HEK293 (cell line): ENCODE data around the gene OR2W1.
A peak's percentile ranks its signal among the peaks of the same experiment; 100 is the strongest.

ENCODE experiments used
- CTCF ChIA-PET: fragments of 350-600 bp; formaldehyde crosslinking; extraction: SDS; loops from one replicate; lab custom pipeline; 2021; ENCODE audit warnings: antibody characterized with exemption; lab: Yijun Ruan, JAX
- POLR2A ChIA-PET: fragments of 300-600 bp; formaldehyde crosslinking; extraction: SDS; loops from one replicate; lab custom pipeline; 2020; ENCODE audit warnings: antibody characterized with exemption, inconsistent platforms; lab: Yijun Ruan, JAX
- H3K27ac ChIP-seq: fragments of 200-500 bp; sonication (Bioruptor generic); 2 replicates; pipeline ENCODE4 v1.5.1; 2014; ENCODE audit warnings: low read depth, low read length, control low read depth, inconsistent platforms; ENCODE audit errors: extremely low read depth
- H3K36me3 ChIP-seq, 2 experiments: fragments of 200-500 bp in 1 of 2; sonication (Bioruptor generic) in 1 of 2; 1 replicate in 1 of 2; 2 replicates in 1 of 2; pipeline ENCODE4 v1.5.1; 2014 to 2017; ENCODE audit warnings: inconsistent platforms in 2 of 2, low read length in 2 of 2; ENCODE audit not compliant: control insufficient read depth in 2 of 2, insufficient read depth in 1 of 2
- H3K4me1 ChIP-seq: fragments of 200-500 bp; sonication (Bioruptor generic); 2 replicates; pipeline ENCODE4 v1.5.1; 2014; ENCODE audit warnings: mild to moderate bottlenecking, low read length, inconsistent platforms; ENCODE audit not compliant: control insufficient read depth, insufficient read depth
- H3K4me3 ChIP-seq: 2 replicates; pipeline ENCODE4 v1.5.1; 2011; ENCODE audit warnings: low read depth, mild to moderate bottlenecking, control low read depth, low read length, moderate library complexity
- H3K9me3 ChIP-seq: fragments of 200-500 bp; sonication (Bioruptor generic); 2 replicates; pipeline ENCODE4 v1.5.1; 2014; ENCODE audit warnings: low read depth, low read length, inconsistent platforms; ENCODE audit not compliant: control insufficient read depth, insufficient read depth
- HOXD13 ChIP-seq: sonication (generic); formaldehyde crosslinking; IDR thresholded peaks from 2 replicates; pipeline ENCODE4 v1.8.0; 2022; ENCODE audit warnings: missing genetic modification reagents, borderline replicate concordance
- PRDM6 ChIP-seq: fragments of 450-650 bp; formaldehyde crosslinking; IDR thresholded peaks from 2 replicates; pipeline ENCODE4 v1.5.1; 2017; ENCODE audit warnings: missing biosample characterization, missing genetic modification characterization
- SCRT2 ChIP-seq: fragments of 450-650 bp; formaldehyde crosslinking; IDR thresholded peaks from 2 replicates; pipeline ENCODE4 v1.5.1; 2016; ENCODE audit warnings: missing biosample characterization, missing genetic modification characterization
- ZNF146 ChIP-seq: fragments of 450-650 bp; formaldehyde crosslinking; IDR thresholded peaks from 2 replicates; pipeline ENCODE4 v1.5.1; 2016; ENCODE audit warnings: missing biosample characterization, missing genetic modification characterization
- ZNF16 ChIP-seq: fragments of 450-650 bp; formaldehyde crosslinking; IDR thresholded peaks from 2 replicates; pipeline ENCODE4 v1.5.1; 2016; ENCODE audit warnings: low read depth, missing biosample characterization, missing genetic modification characterization
- ZNF501 ChIP-seq: fragments of 450-650 bp; formaldehyde crosslinking; IDR thresholded peaks from 2 replicates; pipeline ENCODE4 v1.5.1; 2016; ENCODE audit warnings: missing biosample characterization, missing genetic modification characterization
- ZNF510 ChIP-seq: fragments of 450-650 bp; formaldehyde crosslinking; IDR thresholded peaks from 2 replicates; pipeline ENCODE4 v1.5.1; 2018; ENCODE audit warnings: mild to moderate bottlenecking, missing genetic modification characterization, missing biosample characterization; ENCODE audit not compliant: insufficient replicate concordance
- ZNF571 ChIP-seq: fragments of 450-650 bp; formaldehyde crosslinking; IDR thresholded peaks from 2 replicates; pipeline ENCODE4 v1.5.0; 2017; ENCODE audit warnings: missing biosample characterization, missing genetic modification characterization
- ZNF580 ChIP-seq: fragments of 450-650 bp; formaldehyde crosslinking; IDR thresholded peaks from 2 replicates; pipeline ENCODE4 v1.5.1; 2016; ENCODE audit warnings: missing biosample characterization, missing genetic modification characterization
- ZNF654 ChIP-seq: fragments of 450-650 bp; formaldehyde crosslinking; IDR thresholded peaks from 2 replicates; pipeline ENCODE4 v1.5.1; 2016; ENCODE audit warnings: low read depth, missing biosample characterization, missing genetic modification characterization
- ZNF664 ChIP-seq: fragments of 450-650 bp; formaldehyde crosslinking; IDR thresholded peaks from 2 replicates; pipeline ENCODE4 v1.5.1; 2016; ENCODE audit warnings: missing biosample characterization, missing genetic modification characterization
- ZNF747 ChIP-seq: fragments of 450-650 bp; formaldehyde crosslinking; IDR thresholded peaks from 2 replicates; pipeline ENCODE4 v1.5.1; 2016; ENCODE audit warnings: missing biosample characterization, missing genetic modification characterization
- ZNF792 ChIP-seq: fragments of 450-650 bp; formaldehyde crosslinking; IDR thresholded peaks from 2 replicates; pipeline ENCODE4 v1.5.1; 2016; ENCODE audit warnings: missing biosample characterization, missing genetic modification characterization
- ZSCAN18 ChIP-seq: fragments of 450-650 bp; formaldehyde crosslinking; IDR thresholded peaks from 2 replicates; pipeline ENCODE4 v1.5.1; 2016; ENCODE audit warnings: missing biosample characterization, missing genetic modification characterization
- TF ChIP-seq, protein P1 (sequence below): fragments of 450-650 bp; formaldehyde crosslinking; IDR thresholded peaks from 2 replicates; pipeline ENCODE4 v1.5.0; 2017; ENCODE audit warnings: missing biosample characterization, missing genetic modification characterization, borderline replicate concordance

The OR2W1 gene, protein sequence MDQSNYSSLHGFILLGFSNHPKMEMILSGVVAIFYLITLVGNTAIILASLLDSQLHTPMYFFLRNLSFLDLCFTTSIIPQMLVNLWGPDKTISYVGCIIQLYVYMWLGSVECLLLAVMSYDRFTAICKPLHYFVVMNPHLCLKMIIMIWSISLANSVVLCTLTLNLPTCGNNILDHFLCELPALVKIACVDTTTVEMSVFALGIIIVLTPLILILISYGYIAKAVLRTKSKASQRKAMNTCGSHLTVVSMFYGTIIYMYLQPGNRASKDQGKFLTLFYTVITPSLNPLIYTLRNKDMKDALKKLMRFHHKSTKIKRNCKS

DNA sequence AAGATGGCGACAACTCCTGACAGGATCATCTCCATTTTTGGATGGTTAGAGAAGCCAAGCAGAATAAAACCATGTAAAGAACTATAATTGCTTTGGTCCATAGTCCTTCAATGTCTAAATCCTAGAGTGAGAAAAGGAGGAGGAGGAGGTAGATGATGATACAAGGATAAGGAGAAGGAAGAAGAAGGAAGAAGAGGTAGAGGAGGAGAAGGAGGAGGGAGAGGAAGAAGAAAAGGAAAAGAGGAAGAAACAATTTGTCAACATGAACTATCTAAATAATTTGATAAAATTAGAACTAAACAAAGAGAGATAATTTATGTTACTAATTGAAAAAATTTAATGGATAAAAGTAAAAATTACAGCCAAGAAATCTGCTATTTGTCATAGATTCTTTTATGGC, at the start of gene OR2W1:
OR2W1 (minus strand) TSS at position 101 of the 400 bp plus-strand sequence; CDS start at position 101, 0 bp downstream.
- CTCF ChIA-PET: no interaction called here
- no peak for TF ChIP-seq SCRT2
- no peak for TF ChIP-seq ZNF654
- TF ChIP-seq, all 188 proteins: peak for 0
- Histone ChIP-seq H3K4me1 (no peaks in the 10 kb centered on the region), H3K4me3 (no peak within 1 kb of the TSS), H3K9me3 (no peaks in the 10 kb centered on the region), H3K36me3 (no peaks in the 10 kb centered on the region), H3K27ac (no peak within 1 kb of the TSS)
- POLR2A ChIA-PET: no interaction called here

- ChIA-PET CTCF (no interaction called here), POLR2A (no interaction called here)
- no peak overlapping the region for H3K27ac ChIP-seq
- H3K36me3 ChIP-seq: no peaks in the 10 kb centered on the region
- no peaks in the 10 kb centered on the region for H3K9me3 ChIP-seq
- 0 out of 2 replicates have a peak, but pooled peaks have one; percentile 12 for TF ChIP-seq ZNF146 (tag by site-specific recombination)
- no peak for TF ChIP-seq ZNF510
- no peak overlapping the region for H3K4me3 ChIP-seq
- no peaks in the 10 kb centered on the region for H3K4me1 ChIP-seq
These were observed 48.0 kb upstream of the OR2W1 start for GRCh38 chr6:29092957-29093356.

DNA sequence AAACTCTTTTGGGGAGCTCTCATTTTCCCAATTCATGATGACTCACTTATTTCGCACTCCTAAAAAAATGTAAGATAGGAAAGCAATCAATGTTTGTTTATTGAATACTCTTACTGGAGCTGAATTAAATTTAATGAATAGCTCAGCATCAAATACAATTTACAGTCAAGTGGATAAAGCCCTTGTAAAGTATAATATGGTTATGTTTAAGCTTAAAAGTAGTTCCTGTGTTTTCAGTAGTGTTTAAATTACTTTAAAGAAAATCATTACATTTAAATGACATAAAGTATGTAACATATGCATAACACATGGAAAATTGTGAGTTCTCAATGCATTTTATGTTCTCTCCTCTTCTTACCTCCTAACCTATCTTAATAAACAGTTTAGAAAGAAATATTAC, 42.2 kb upstream of the OR2W1 start, which contains the start of gene OR2B3:
OR2B3 (minus strand) TSS at position 101 of the 400 bp plus-strand sequence; CDS start at position 36, 65 bp downstream.
- H3K36me3 ChIP-seq: no peaks in the 10 kb centered on the region
- H3K4me3 ChIP-seq: no peak within 1 kb of the TSS
- no peaks in the 10 kb centered on the region for H3K4me1 ChIP-seq
- TF ChIP-seq HOXD13 (no peak), ZSCAN18 (tag by site-specific recombination) (no peak), ZNF747 (tag by site-specific recombination) (no peak), ZNF792 (tag by site-specific recombination) (no peak), ZNF580 (tag by site-specific recombination) (no peak), ZNF16 (tag by site-specific recombination) (no peak), ZNF664 (tag by site-specific recombination) (no peak), ZNF501 (tag by site-specific recombination) (no peak)
- TF ChIP-seq, protein P1, sequence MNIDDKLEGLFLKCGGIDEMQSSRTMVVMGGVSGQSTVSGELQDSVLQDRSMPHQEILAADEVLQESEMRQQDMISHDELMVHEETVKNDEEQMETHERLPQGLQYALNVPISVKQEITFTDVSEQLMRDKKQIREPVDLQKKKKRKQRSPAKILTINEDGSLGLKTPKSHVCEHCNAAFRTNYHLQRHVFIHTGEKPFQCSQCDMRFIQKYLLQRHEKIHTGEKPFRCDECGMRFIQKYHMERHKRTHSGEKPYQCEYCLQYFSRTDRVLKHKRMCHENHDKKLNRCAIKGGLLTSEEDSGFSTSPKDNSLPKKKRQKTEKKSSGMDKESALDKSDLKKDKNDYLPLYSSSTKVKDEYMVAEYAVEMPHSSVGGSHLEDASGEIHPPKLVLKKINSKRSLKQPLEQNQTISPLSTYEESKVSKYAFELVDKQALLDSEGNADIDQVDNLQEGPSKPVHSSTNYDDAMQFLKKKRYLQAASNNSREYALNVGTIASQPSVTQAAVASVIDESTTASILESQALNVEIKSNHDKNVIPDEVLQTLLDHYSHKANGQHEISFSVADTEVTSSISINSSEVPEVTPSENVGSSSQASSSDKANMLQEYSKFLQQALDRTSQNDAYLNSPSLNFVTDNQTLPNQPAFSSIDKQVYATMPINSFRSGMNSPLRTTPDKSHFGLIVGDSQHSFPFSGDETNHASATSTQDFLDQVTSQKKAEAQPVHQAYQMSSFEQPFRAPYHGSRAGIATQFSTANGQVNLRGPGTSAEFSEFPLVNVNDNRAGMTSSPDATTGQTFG: no peak
- TF ChIP-seq, all 188 proteins: peak for 0
- H3K27ac ChIP-seq: no peak within 1 kb of the TSS
- CTCF ChIA-PET: no interaction called here
- no peaks in the 10 kb centered on the region for H3K9me3 ChIP-seq
- POLR2A ChIA-PET: no interaction called here

DNA sequence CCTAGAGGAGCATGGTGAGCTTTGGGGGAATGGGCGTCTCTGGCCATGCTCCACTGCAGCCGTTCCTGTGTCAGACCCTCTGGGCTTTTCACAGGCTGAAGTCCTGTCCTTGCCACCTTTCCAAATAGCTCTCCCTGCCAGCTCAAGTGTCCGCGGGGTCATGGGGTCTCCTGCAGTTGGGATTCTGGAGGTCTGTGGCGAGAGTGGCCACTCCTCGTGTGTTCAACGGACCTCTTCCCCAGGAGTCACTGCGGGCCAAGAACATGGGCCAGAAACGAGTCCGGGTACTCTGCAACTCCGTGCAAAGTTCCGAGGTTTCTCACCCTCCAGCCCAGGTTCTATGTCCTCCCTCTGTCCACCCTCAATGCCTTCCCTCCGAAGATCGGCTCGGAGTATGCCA, 37.5 kb upstream of the OR2W1 start:
- Histone ChIP-seq H3K36me3 (no peaks in the 10 kb centered on the region), H3K4me1 (no peaks in the 10 kb centered on the region), H3K4me3 (no peak overlapping the region), H3K27ac (no peak overlapping the region), H3K9me3 (no peaks in the 10 kb centered on the region)
- TF ChIP-seq PRDM6 (tag by site-specific recombination) (no peak), ZNF571 (no peak)
- CTCF ChIA-PET: no interaction called here
- POLR2A ChIA-PET: no interaction called here
